Measurements from ENCODE around the gene GAREM1. TPM values are rescaled to one million over a fixed set of nuclear protein-coding genes. Genes with fewer than 3 reads are reported as not detected.

Gene GAREM1
- polyA plus RNA-seq, 1 of the 3 experiments (the other 2 are of a cell fraction): 2.8 TPM

DNA sequence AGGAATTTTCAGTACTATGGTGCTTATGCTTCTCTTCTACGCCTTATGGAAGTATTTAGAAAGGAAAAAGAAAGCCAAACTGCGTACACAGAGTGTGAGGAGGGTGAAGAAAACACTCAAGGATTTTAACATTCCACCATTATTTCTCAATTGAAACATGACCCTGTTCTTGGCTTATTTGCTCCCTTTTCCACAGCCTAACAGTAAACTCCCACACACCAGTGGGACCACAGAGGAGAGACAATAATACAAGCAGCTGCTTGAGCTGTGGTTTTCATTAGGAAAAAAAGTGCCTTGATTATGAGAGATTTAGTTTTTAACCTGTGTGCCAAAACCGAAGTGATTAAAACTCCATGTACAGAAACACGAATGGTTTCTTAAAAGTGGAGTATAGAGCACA lies 146.5 kb downstream of the GAREM1 start (continued):
- TF ChIP-seq, protein P1, sequence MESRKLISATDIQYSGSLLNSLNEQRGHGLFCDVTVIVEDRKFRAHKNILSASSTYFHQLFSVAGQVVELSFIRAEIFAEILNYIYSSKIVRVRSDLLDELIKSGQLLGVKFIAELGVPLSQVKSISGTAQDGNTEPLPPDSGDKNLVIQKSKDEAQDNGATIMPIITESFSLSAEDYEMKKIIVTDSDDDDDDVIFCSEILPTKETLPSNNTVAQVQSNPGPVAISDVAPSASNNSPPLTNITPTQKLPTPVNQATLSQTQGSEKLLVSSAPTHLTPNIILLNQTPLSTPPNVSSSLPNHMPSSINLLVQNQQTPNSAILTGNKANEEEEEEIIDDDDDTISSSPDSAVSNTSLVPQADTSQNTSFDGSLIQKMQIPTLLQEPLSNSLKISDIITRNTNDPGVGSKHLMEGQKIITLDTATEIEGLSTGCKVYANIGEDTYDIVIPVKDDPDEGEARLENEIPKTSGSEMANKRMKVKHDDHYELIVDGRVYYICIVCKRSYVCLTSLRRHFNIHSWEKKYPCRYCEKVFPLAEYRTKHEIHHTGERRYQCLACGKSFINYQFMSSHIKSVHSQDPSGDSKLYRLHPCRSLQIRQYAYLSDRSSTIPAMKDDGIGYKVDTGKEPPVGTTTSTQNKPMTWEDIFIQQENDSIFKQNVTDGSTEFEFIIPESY (IDR thresholded peaks at IDR 0.05; ENCODE audit: borderline replicate concordance, low read depth): no peak
- TF ChIP-seq TAF1 (IDR thresholded peaks at IDR 0.05; ENCODE audit: borderline replicate concordance, low read depth, low read length) (no peak), CHD2 (IDR thresholded peaks at IDR 0.05; ENCODE audit: low read length, partially characterized antibody) (no peak), YY1 (IDR thresholded peaks at IDR 0.05; ENCODE audit: low read depth) (no peak), ELF1 (IDR thresholded peaks at IDR 0.05) (no peak), JUND (IDR thresholded peaks at IDR 0.05) (no peak), FOSL2 (IDR thresholded peaks at IDR 0.05; ENCODE audit: borderline replicate concordance, low read depth) (no peak)
- TF ChIP-seq, protein P2, sequence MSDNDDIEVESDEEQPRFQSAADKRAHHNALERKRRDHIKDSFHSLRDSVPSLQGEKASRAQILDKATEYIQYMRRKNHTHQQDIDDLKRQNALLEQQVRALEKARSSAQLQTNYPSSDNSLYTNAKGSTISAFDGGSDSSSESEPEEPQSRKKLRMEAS (IDR thresholded peaks at IDR 0.05; ENCODE audit: low read depth): no peak
- TF ChIP-seq, protein P3, sequence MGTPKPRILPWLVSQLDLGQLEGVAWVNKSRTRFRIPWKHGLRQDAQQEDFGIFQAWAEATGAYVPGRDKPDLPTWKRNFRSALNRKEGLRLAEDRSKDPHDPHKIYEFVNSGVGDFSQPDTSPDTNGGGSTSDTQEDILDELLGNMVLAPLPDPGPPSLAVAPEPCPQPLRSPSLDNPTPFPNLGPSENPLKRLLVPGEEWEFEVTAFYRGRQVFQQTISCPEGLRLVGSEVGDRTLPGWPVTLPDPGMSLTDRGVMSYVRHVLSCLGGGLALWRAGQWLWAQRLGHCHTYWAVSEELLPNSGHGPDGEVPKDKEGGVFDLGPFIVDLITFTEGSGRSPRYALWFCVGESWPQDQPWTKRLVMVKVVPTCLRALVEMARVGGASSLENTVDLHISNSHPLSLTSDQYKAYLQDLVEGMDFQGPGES (IDR thresholded peaks at IDR 0.05; ENCODE audit: low read depth, low read length): no peak
- TF ChIP-seq, protein P4, sequence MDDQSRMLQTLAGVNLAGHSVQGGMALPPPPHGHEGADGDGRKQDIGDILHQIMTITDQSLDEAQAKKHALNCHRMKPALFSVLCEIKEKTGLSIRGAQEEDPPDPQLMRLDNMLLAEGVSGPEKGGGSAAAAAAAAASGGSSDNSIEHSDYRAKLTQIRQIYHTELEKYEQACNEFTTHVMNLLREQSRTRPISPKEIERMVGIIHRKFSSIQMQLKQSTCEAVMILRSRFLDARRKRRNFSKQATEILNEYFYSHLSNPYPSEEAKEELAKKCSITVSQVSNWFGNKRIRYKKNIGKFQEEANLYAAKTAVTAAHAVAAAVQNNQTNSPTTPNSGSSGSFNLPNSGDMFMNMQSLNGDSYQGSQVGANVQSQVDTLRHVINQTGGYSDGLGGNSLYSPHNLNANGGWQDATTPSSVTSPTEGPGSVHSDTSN (IDR thresholded peaks at IDR 0.05): no peak

DNA sequence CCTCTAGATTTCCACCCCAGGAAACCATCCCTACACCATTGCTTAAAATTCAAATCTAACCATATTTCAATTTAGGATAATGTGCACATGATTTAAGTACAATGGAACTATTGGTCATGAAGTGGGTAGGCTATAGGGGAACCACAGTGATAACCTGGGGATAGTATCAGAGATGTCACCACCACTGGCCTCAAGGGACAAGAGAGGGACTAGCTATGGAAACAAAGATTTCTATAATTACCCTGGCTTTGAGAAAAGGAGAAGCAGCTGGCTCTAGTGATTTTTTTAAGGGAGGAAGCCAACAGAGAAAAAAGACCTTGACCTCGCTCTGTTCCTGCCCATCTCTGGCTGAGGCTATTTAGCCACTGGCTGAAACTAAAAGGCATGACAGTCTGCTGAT lies 148.9 kb downstream of the GAREM1 start:
- Histone ChIP-seq H3K4me2 (no peak overlapping the region), H4K20me1 (ENCODE audit: insufficient read depth) (no peaks in the 10 kb centered on the region), H3K9me2 (no peaks in the 10 kb centered on the region), H2AFZ (ENCODE audit: low read depth) (no peak overlapping the region), H3K27me3 (ENCODE audit: insufficient read depth) (no peaks in the 10 kb centered on the region), H3K79me2 (ENCODE audit: insufficient read depth) (no peaks in the 10 kb centered on the region), H3K9me3 (no peaks in the 10 kb centered on the region), H3K4me1 (ENCODE audit: control insufficient read depth in 1 of 2, insufficient read depth in 2 of 2, low read depth in 1 of 2, low read length in 1 of 2) (peaks cover 0 to 13% of the 10 kb centered on the region in 2 experiments; a peak in 2 of 4 replicates), H3K36me3 (replicated peaks in 1 of 2; ENCODE audit: control insufficient read depth in 1 of 2, insufficient read depth in 2 of 2, low read length in 1 of 2) (no peaks in the 10 kb centered on the region), H3K27ac (ENCODE audit: low read depth in 2 of 2, low read length in 1 of 2) (no peak overlapping the region), H3K4me3 (ENCODE audit: low read depth in 2 of 2, low read length in 1 of 2) (no peak overlapping the region), H3F3A (replicated peaks; ENCODE audit: insufficient read depth) (peaks cover 14% of the 10 kb centered on the region), H3K9ac (no peak overlapping the region)
- no peak for DNase-seq
- CTCF ChIA-PET: interaction anchor here (0.7 kb wide), 1 partner anchor 17 kb away, joined by 3 read pairs; no protein-coding TSS in a partner anchor
- TF ChIP-seq TEAD4 (IDR thresholded peaks at IDR 0.05; ENCODE audit: borderline replicate concordance, insufficient read depth) (no peak), YY1 (IDR thresholded peaks at IDR 0.05; ENCODE audit: low read depth) (no peak)
- TF ChIP-seq, protein P2 (IDR thresholded peaks at IDR 0.05; ENCODE audit: low read depth): no peak
- TF ChIP-seq, protein P5, sequence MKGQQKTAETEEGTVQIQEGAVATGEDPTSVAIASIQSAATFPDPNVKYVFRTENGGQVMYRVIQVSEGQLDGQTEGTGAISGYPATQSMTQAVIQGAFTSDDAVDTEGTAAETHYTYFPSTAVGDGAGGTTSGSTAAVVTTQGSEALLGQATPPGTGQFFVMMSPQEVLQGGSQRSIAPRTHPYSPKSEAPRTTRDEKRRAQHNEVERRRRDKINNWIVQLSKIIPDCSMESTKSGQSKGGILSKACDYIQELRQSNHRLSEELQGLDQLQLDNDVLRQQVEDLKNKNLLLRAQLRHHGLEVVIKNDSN (IDR thresholded peaks at IDR 0.05; ENCODE audit: borderline replicate concordance, low read depth): no peak
- 100% methylated on average over 1 of the region's 1 CpG for WGBS (ENCODE audit: low lambda C conversion rate)
- POLR2A ChIA-PET: no interaction called here
